ENCODE data around the gene GGT1.
"Not testable (repeated sequence)": the region's sequence is repeated elsewhere in the genome, so short reads cannot be mapped to it uniquely, and the experiment has no call there.

Gene GGT1

GRCh38 chr22:24644409-24644808 is 41.4 kb downstream of the GGT1 start:
- not testable (repeated sequence) for DNase-seq

- DNase-seq = not testable (repeated sequence)
Observed at GRCh38 chr22:24645408-24646399, 42.7 kb downstream of the GGT1 start.

GRCh38 chr22:24646756-24647155 is 43.8 kb downstream of the GGT1 start:
- not testable (repeated sequence) for DNase-seq

GRCh38 chr22:24649371-24649770 is 46.4 kb downstream of the GGT1 start:
- DNase-seq = not testable (repeated sequence)

GRCh38 chr22:24650884-24651283 is 47.9 kb downstream of the GGT1 start:
- not testable (repeated sequence) for DNase-seq

GRCh38 chr22:24665395-24665794 is 62.4 kb downstream of the GGT1 start:
- not testable (repeated sequence) for DNase-seq

GRCh38 chr22:24667904-24668303 is 64.9 kb downstream of the GGT1 start:
- not testable (repeated sequence) for DNase-seq

- not testable (repeated sequence) for DNase-seq
Observed at GRCh38 chr22:24672532-24672931, 69.5 kb downstream of the GGT1 start.
